Mesothelial cell of epicardium (in vitro differentiated cells): ENCODE results near the gene MRPL51. TPM values are rescaled to one million over a fixed set of nuclear protein-coding genes. Genes with fewer than 3 reads are reported as not detected.

Experiments
- DNase-seq, 2 experiments: peaks; one replicate each; pipeline ENCODE4 v3.0.0; 2021; ENCODE audit warnings: low spot score in 2 of 2; ENCODE audit not compliant: unreplicated experiment in 2 of 2
- H3K27ac Mint-ChIP-seq: 2 replicates; pipeline ENCODE4 v1.8.0; 2021; ENCODE audit warnings: mixed read lengths
- H3K27me3 Mint-ChIP-seq: 2 replicates; pipeline ENCODE4 v1.8.0; 2021; ENCODE audit warnings: low read depth, mixed read lengths
- H3K36me3 Mint-ChIP-seq: 2 replicates; pipeline ENCODE4 v1.8.0; 2021; ENCODE audit warnings: mixed read lengths
- H3K4me1 Mint-ChIP-seq: 2 replicates; pipeline ENCODE4 v1.8.0; 2021; ENCODE audit warnings: mixed read lengths
- H3K4me3 Mint-ChIP-seq: 2 replicates; pipeline ENCODE4 v1.8.0; 2021; ENCODE audit warnings: mild to moderate bottlenecking, moderate library complexity, mixed read lengths
- H3K9me3 Mint-ChIP-seq: 2 replicates; pipeline ENCODE4 v1.8.0; 2021; ENCODE audit warnings: mixed read lengths
- total RNA-seq: library from RNA; stranded (reverse); gene quantifications from 3 replicates; pipeline ENCODE4 v1.2.1, GENCODE V29; 2021
- TF ChIP-seq, protein P1 (sequence below): fragments of 200-600 bp; sonication (generic); IDR thresholded peaks from one replicate; pipeline ENCODE4 v1.5.0; 2021; ENCODE audit warnings: antibody characterized with exemption; ENCODE audit not compliant: unreplicated experiment

The MRPL51 gene
- total RNA-seq, result 137 to 148 TPM (median 145 TPM) in 3 replicates

DNA sequence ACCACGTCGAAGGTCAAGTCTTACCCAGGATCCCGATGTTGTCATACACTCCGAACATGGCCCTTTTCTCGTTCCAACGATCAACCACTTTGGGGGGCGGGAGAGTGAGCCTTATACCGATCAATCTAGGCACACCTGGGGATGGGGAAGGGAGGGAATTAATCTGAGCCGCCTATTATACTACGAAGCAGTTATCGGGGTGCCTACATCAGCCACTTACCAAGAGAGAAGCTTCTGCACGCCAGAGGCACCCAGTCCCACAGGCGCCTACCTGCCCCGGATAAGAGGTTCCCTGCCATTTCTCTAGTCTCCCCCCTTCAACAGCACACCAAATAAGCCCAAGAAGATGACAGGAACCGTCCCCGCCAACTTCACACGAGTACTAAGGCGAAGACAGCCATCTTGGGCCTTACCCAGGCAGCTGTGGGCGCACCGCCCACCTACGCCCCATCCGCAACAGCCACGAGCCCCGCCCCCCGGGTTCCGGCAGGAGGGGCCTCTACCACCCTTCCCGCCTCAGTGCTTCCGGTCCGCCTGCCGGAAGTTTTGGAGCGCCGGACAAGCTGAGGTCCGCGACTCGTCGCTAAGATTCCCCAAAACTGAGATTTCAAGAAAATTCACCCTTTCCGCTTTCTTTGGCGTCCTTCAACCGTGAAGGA is at the start of gene MRPL51:
Gene MRPL51, minus strand, starts transcription at position 425 of the 659 bp plus-strand sequence. Its CDS starts 126 bp downstream, at position 299.
- Mint-ChIP-seq H3K4me1 (peaks cover 24% of the 10 kb centered on the region), H3K4me3 (peak within 1 kb of the TSS; percentile 90), H3K9me3 (no peaks in the 10 kb centered on the region), H3K27ac (peak within 1 kb of the TSS; percentile 97), H3K27me3 (no peaks in the 10 kb centered on the region), H3K36me3 (peaks cover 6% of the 10 kb centered on the region)
- TF ChIP-seq, protein P1, sequence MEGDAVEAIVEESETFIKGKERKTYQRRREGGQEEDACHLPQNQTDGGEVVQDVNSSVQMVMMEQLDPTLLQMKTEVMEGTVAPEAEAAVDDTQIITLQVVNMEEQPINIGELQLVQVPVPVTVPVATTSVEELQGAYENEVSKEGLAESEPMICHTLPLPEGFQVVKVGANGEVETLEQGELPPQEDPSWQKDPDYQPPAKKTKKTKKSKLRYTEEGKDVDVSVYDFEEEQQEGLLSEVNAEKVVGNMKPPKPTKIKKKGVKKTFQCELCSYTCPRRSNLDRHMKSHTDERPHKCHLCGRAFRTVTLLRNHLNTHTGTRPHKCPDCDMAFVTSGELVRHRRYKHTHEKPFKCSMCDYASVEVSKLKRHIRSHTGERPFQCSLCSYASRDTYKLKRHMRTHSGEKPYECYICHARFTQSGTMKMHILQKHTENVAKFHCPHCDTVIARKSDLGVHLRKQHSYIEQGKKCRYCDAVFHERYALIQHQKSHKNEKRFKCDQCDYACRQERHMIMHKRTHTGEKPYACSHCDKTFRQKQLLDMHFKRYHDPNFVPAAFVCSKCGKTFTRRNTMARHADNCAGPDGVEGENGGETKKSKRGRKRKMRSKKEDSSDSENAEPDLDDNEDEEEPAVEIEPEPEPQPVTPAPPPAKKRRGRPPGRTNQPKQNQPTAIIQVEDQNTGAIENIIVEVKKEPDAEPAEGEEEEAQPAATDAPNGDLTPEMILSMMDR, result no peak
- peak; percentile 94 to 97 for DNase-seq

DNA sequence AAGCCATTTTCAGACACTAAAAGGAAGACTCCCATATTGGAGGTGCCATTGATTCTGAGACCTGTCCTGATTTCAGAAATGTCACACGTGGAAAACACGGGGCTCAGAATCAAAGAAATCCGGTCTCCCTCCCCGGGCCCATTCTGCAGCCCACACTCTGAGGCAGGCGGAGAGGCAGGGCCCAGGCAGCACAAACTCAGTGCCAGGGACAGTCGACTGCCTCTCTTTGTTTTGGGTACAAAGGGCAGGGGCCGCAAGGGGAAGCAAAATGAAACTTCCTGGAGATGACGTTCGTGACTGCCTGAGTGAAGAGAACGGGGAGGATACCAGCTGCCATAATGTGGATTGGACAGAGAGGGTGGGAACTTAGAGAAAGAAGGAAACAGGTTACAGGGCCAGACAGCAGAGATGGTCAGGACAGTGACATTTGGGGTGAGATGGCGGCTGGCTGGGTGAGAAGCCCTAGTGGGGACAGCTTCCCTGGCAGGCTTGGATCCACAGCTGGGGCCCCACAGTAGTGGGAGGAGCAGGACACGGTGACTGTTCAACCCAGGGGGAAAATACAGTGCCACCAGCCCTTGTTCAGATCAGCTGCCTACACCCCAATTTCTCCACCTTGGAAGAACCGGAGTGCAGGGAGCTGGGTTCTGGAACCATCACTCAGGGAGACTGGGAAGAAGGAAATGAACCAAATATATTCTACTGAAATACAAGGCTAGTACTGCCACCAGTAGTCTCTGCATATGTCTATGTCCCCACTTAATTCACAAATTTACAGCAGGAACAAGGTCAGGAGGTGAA is 49.3 kb upstream of the MRPL51 start:
- no peak for DNase-seq
- no peaks in the 10 kb centered on the region for H3K27me3 Mint-ChIP-seq
- peaks cover 14% of the 10 kb centered on the region for H3K36me3 Mint-ChIP-seq
- H3K4me1 Mint-ChIP-seq, result peaks cover 31% of the 10 kb centered on the region
- no peak overlapping the region for H3K4me3 Mint-ChIP-seq
- TF ChIP-seq, protein P1, result no peak
- H3K9me3 Mint-ChIP-seq, result no peaks in the 10 kb centered on the region
- H3K27ac Mint-ChIP-seq, result peak overlapping the region; percentile 80

DNA sequence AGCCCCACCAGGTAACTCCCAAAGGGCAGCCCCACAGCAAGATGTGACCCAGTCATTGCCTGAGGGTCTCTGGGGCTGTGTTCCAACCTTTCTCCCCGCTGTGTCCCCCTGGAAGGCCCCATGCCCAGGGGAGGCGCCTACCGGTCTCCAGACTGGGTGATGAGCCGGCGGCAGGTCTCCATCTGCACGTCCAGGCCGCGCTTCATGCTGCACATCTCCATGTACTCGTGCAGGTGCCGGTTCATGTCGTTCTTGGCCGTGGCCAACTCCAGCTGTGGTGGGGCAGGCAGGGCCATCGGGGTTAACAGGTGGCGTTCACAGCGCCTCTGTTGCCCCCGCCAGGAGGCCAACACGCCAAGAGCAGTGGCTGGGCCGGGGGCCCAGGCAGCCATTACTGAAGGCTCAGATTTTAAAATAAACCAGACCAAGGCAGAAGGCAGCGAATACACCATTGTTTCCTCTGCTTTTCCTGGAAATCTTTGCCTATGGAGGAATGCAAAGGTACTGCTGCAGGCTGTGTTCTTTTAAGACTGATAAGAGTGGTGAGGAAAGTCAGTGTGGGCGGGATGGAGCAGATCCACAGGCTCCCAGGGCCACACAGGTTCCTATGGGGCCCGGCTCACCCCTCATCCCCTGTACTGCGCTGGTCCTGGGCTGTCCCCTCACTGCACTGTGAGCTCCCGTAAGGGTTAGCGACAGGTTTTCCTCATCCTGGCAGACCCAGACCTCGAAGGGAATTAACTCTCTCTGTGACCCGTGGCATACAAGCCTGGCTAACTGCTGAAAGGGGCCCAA is 48.5 kb upstream of the MRPL51 start:
- Mint-ChIP-seq H3K27me3 (no peaks in the 10 kb centered on the region), H3K9me3 (no peaks in the 10 kb centered on the region), H3K4me3 (no peak overlapping the region), H3K4me1 (peaks cover 37% of the 10 kb centered on the region), H3K27ac (peak overlapping the region; percentile 80), H3K36me3 (peaks cover 15% of the 10 kb centered on the region)
- DNase-seq, result no peak
- TF ChIP-seq, protein P1, result no peak

DNA sequence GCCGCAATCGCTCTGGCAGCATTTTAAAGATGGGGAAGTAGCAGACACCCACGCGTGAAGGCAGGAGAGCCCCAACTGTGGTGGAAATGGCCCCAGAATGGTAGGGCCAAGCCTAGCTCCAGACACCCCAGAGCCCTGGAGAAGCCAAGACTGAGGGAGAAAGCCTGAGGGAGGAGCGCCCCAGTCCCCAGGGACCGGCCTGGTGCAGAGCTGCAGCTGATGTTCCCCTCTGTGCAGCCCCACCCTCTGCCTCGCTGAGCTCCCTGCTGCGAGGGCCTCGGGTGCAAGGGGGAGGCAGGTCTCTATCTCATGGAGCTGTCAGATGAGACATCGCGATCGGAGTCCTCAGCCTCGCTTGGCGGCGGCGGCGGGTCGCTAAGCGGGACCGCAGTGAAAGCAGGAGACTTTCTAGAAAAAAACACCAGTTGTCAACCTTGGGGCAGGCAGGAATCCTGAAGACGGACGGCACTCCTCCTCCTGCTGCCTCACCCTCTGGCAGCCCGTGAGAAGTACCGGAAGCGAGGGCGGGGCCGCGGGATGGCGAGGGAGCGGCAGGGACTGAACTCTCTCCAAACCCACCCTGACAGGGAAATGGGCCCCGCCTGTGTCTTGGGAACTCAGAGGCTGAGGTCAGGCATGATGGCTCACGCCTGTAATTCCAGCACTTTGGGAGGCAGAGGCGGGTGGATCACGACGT is 47.3 kb upstream of the MRPL51 start:
- DNase-seq, result peak in 1 of 2 experiments; percentile 80
- Mint-ChIP-seq H3K4me3 (peak overlapping the region; percentile 45), H3K36me3 (peaks cover 12% of the 10 kb centered on the region), H3K4me1 (peaks cover 46% of the 10 kb centered on the region), H3K27me3 (no peaks in the 10 kb centered on the region), H3K27ac (peak overlapping the region; percentile 83), H3K9me3 (no peaks in the 10 kb centered on the region)
- TF ChIP-seq, protein P1, result no peak

DNA sequence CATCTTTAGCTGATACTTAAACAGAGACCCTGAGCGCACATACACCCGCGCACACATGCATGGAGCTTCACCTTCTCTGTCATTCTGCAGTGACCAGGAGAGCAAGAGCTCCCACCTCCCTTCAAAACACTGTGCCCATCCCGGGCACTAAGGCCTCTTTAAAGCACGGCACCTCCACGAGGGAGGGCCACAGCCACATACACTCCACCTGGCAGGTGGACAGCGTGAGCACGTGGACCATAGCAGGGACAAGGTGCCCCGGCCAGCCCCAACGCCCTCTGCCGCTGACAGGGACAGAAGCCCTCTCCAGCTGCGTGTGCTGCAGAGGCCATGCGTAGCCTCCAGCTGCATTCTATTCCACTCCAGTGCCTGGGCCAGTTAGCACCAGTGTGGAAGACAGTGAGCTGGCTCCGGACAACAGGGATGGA is 46.7 kb upstream of the MRPL51 start:
- Mint-ChIP-seq H3K4me1 (peaks cover 50% of the 10 kb centered on the region), H3K27me3 (no peaks in the 10 kb centered on the region), H3K36me3 (peaks cover 12% of the 10 kb centered on the region), H3K4me3 (no peak overlapping the region), H3K27ac (peak overlapping the region; percentile 83), H3K9me3 (no peaks in the 10 kb centered on the region)
- TF ChIP-seq, protein P1, result no peak
- no peak for DNase-seq
